NB4 (cell line): Measurements from ENCODE around the gene CA9.
"Not testable (repeated sequence)": the region's sequence is repeated elsewhere in the genome, so short reads cannot be mapped to it uniquely, and the experiment has no call there.

Experiments used
- MAX ChIP-seq: IDR thresholded peaks from 2 replicates; pipeline ENCODE4 v1.6.1; 2011; ENCODE audit warnings: low read depth, low read length
- POLR2A ChIP-seq: IDR thresholded peaks from 2 replicates; pipeline ENCODE4 v1.6.1; 2011; ENCODE audit warnings: mild to moderate bottlenecking; ENCODE audit not compliant: insufficient read length; ENCODE audit errors: extremely low read depth
- TF ChIP-seq, protein P1 (sequence below): IDR thresholded peaks from one replicate; pipeline ENCODE4 v1.5.1; 2012; ENCODE audit warnings: low read depth, low read length

- TF ChIP-seq POLR2A, MAX: not testable (repeated sequence)
- TF ChIP-seq, protein P1, sequence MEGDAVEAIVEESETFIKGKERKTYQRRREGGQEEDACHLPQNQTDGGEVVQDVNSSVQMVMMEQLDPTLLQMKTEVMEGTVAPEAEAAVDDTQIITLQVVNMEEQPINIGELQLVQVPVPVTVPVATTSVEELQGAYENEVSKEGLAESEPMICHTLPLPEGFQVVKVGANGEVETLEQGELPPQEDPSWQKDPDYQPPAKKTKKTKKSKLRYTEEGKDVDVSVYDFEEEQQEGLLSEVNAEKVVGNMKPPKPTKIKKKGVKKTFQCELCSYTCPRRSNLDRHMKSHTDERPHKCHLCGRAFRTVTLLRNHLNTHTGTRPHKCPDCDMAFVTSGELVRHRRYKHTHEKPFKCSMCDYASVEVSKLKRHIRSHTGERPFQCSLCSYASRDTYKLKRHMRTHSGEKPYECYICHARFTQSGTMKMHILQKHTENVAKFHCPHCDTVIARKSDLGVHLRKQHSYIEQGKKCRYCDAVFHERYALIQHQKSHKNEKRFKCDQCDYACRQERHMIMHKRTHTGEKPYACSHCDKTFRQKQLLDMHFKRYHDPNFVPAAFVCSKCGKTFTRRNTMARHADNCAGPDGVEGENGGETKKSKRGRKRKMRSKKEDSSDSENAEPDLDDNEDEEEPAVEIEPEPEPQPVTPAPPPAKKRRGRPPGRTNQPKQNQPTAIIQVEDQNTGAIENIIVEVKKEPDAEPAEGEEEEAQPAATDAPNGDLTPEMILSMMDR, result not testable (repeated sequence)
Measured at GRCh38 chr9:35640431-35640830, 33.3 kb upstream of the CA9 start.
